Cerebellar cortex (tissue), 1 donor: ENCODE data around the gene CREBRF.
"Not testable (repeated sequence)": the region's sequence is repeated elsewhere in the genome, so short reads cannot be mapped to it uniquely, and the experiment has no call there.

ENCODE experiments used
- DNase-seq: peaks from one replicate; pipeline ENCODE4 v3.0.0-alpha.2; 2015; ENCODE audit warnings: low spot score

Gene CREBRF

GRCh38 chr5:173055983-173056782 is at the start of gene CREBRF:
TSS of gene CREBRF (plus strand) at chr5:173056352. CDS start at chr5:173080776, 24,424 bp downstream.
- DNase-seq, result peak; percentile 95

- DNase-seq, result no peak
Measured at GRCh38 chr5:173010021-173010420, 46.1 kb upstream of the CREBRF start.

GRCh38 chr5:173010547-173011464 is 45.3 kb upstream of the CREBRF start:
- peak; percentile 91 for DNase-seq

- no peak for DNase-seq
Measured at GRCh38 chr5:173011566-173011965, 44.6 kb upstream of the CREBRF start.

- no peak for DNase-seq
Measured at GRCh38 chr5:173012882-173013281, 43.3 kb upstream of the CREBRF start.

- no peak for DNase-seq
Measured at GRCh38 chr5:173014671-173015070, 41.5 kb upstream of the CREBRF start.

- DNase-seq, result no peak
Measured at GRCh38 chr5:173015192-173015591, 41.0 kb upstream of the CREBRF start.

- DNase-seq, result no peak
Measured at GRCh38 chr5:173015598-173016455, 40.3 kb upstream of the CREBRF start.

GRCh38 chr5:173016598-173017046 is 39.5 kb upstream of the CREBRF start:
- no peak for DNase-seq

GRCh38 chr5:173017087-173017486 is 39.1 kb upstream of the CREBRF start:
- DNase-seq, result not testable (repeated sequence)

GRCh38 chr5:173018358-173018757 is 37.8 kb upstream of the CREBRF start:
- no peak for DNase-seq

GRCh38 chr5:173020154-173020581 is 36.0 kb upstream of the CREBRF start:
- peak; percentile 26 for DNase-seq

GRCh38 chr5:173020643-173021042 is 35.5 kb upstream of the CREBRF start:
- DNase-seq, result peak; percentile 51

- DNase-seq, result no peak
Measured at GRCh38 chr5:173025651-173026050, 30.5 kb upstream of the CREBRF start.

GRCh38 chr5:173027905-173028304 is 28.2 kb upstream of the CREBRF start:
- DNase-seq, result no peak

- DNase-seq, result no peak
Measured at GRCh38 chr5:173028811-173029327, 27.3 kb upstream of the CREBRF start.

- no peak for DNase-seq
Measured at GRCh38 chr5:173029499-173029921, 26.6 kb upstream of the CREBRF start.

GRCh38 chr5:173032096-173032495 is 24.1 kb upstream of the CREBRF start:
- DNase-seq, result not testable (repeated sequence)

- no peak for DNase-seq
Measured at GRCh38 chr5:173032730-173033129, 23.4 kb upstream of the CREBRF start.

- no peak for DNase-seq
Measured at GRCh38 chr5:173033923-173034322, 22.2 kb upstream of the CREBRF start.

GRCh38 chr5:173035904-173036707 is 20.0 kb upstream of the CREBRF start:
- no peak for DNase-seq
